CD1c-positive myeloid dendritic cell (primary cell): ENCODE results near the gene UBA1.

Experiments
- DNase-seq: peaks from one replicate; pipeline ENCODE4 v3.0.0-alpha.2; 2016; ENCODE audit errors: extremely low spot score

Gene UBA1

DNA sequence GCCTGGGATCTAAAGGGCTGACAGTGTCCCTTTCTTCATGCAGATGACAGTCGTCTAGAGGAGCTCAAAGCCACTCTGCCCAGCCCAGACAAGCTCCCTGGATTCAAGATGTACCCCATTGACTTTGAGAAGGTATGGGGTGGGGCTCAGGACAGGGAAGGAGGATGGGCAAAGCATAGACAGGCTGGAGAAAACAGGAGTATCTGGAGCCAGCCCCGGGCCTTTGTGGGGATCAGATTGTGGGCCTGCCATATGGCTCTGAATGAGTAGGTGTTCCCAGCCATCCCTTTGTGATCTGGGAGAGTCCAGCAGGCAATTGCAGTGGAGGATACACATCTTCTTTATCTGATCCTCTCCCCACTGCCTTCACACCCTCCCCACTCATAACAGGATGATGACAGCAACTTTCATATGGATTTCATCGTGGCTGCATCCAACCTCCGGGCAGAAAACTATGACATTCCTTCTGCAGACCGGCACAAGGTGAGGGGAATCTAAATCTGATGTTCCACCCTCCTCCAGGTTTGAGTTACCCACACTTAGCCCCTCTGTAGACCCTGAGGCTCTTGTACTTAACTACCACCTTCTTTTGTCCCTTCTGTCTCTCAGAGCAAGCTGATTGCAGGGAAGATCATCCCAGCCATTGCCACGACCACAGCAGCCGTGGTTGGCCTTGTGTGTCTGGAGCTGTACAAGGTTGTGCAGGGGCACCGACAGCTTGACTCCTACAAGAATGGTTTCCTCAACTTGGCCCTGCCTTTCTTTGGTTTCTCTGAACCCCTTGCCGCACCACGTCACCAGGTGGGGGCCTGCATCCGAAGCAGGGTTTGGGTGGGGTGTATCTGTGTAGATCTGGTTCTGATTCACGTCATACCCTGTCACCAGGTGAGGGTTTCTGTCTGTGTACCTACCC, 19.0 kb downstream of the UBA1 start:
- no peak for DNase-seq

DNA sequence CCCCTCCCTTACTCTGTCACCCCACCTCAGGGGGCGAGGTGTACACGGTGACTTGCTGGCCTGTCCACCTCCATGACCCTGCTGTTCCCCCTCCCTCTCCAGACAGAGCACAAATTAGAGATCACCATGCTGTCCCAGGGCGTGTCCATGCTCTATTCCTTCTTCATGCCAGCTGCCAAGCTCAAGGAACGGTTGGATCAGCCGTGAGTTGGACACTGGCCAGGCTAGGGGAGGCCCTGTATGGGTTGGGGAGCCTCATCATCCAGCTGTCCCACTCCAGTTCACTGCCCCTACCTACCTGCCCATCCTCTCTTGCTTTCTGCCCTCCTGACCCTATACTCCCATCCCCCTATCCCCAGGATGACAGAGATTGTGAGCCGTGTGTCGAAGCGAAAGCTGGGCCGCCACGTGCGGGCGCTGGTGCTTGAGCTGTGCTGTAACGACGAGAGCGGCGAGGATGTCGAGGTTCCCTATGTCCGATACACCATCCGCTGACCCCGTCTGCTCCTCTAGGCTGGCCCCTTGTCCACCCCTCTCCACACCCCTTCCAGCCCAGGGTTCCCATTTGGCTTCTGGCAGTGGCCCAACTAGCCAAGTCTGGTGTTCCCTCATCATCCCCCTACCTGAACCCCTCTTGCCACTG, 20.9 kb downstream of the UBA1 start:
- DNase-seq = no peak

DNA sequence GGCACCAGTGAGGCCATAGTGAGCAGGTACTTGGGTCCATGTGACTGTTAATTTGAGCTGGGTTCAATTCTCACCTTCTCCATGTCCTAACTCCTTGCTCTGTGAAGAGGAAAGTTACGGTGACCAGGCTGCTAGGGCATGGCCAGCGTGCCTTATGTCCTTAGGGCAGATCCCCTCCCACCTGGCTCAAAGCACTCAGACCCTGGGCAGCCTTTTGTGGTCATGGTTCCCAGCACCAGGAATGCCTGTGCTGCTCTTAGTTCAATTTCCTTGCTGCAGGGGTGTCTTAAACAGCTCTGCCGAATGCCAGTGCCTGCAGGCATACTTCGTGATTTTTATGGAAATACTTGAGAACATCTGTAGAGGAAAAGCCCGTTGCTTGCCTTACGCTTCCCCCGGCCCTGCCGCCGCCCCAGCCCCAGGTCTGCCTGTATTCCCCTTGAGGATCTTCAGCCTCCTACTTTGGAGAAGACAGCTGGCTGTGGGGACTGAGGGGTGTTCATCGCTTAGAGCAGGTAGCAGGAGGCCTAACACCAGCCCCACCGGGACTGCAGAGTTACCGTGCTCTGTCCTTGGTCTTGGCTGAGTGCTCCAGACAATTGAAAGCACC, 21.8 kb downstream of the UBA1 start:
- DNase-seq = no peak

DNA sequence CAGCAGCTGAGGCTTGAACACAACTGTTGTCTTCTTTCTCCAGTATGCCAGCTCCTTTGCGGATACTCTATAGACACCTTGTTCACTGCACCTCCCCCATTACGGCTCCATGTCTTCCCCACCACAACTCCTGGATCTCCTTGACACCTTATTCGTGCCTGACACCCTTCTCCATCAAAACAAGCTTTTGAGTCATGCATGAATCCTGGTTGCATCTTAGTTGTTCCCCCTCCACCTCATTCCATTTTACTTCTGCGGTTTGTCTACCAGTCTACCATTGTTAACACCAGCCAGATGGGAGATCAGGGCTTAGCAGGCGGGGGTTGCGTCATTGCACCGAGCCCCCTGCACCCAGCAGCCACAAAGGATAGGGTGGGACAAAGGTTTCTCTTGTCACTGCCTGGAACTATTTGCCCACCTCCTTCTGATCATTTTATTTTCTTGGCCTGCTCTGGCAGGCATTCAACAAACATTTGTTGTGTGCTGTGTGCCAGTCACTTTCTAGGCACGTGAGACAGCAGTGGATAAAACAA, 22.8 kb downstream of the UBA1 start:
- no peak for DNase-seq

DNA sequence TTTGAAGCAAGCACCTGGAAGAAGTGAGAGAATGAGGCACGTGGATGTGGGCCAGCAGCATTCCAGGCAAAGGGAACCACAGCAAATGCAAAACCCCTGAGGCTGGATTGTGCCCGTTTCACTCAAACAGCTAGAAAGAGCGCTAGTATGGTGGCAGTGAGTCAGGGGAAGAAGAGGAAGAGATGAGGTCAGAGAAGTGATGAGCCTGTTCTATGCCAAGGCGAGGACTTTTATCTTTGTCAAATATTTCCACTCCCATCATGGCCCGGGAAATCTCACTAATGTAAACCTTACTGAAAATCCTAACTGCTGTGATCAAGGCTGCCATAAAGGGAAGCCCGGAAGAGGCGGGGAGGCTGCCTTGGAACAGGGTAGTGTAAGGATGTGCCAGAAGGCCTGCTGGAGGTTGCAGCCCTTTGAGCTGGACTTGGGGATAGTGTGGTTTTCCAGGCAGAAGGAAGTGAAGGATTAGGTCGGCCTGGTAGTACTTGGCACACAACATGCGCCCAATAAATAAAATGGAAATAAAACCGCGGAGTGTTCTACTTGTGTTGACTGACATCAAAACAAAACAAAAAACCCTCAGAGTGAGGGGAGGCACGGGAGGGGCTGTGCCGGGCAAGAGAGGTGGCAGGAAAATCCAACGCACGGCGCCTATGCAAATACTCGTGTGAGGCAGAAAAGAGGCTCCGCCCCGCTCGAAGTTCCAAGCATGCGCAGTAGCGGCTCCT, 23.7 kb downstream of the UBA1 start:
- DNase-seq = peak; percentile 58

DNA sequence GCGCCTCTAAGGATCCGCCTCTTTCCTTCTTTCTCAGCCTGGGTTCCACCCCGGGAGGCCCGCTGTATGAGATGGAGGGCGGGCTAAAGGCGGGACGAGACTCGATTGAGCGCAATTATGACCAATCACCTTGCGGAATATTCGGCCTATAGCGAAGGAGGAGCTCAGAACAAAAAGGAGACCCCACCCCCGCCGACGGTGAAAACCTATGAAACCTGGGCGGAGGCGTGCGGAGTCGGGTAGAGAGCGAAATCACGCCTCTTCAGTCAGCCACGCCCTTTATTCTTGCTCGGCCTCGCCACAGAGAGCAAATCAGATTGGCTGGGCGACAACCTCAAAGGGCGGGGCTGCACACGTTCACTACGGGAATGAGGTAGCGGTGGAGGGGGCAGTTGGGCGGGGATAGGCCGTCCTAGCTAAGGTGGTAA, 24.2 kb downstream of the UBA1 start:
- DNase-seq = peak; percentile 97

DNA sequence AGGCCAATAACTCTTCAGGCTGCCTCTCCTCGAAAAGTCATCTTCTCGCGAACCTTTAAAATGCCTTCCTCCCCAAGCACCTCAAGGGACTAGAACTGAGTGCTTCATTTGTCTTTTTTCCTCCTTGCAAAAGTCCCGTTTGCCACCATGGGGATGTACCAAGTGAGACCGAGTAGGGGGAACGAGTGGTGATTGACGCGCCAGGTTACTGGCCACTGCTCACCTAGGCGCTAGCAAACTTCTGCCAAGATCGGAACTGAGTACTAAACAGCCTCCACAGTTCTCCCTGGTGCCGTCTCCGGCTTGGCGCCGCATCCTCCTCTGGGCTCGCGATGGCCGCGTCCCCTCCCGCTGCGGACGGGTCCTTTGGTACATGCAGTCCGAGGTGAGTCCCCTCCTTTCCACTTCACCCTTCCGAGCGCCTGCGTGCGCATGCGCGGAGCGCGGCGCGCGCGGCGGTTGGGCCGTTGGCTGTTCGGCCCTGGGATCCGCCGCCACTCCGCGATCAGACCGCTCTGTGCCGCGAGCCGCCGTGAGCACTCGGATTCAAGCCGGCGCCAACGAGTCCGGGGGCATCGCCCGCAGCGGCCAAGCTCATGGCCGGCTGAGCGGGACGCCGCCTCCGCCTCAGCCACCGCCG, 24.8 kb downstream of the UBA1 start, which contains the start of gene CDK16:
Gene CDK16 (plus strand): TSS at position 402 of the 640 bp plus-strand sequence. CDS start 4,877 bp downstream, outside the sequence.
- DNase-seq = peak; percentile 80

DNA sequence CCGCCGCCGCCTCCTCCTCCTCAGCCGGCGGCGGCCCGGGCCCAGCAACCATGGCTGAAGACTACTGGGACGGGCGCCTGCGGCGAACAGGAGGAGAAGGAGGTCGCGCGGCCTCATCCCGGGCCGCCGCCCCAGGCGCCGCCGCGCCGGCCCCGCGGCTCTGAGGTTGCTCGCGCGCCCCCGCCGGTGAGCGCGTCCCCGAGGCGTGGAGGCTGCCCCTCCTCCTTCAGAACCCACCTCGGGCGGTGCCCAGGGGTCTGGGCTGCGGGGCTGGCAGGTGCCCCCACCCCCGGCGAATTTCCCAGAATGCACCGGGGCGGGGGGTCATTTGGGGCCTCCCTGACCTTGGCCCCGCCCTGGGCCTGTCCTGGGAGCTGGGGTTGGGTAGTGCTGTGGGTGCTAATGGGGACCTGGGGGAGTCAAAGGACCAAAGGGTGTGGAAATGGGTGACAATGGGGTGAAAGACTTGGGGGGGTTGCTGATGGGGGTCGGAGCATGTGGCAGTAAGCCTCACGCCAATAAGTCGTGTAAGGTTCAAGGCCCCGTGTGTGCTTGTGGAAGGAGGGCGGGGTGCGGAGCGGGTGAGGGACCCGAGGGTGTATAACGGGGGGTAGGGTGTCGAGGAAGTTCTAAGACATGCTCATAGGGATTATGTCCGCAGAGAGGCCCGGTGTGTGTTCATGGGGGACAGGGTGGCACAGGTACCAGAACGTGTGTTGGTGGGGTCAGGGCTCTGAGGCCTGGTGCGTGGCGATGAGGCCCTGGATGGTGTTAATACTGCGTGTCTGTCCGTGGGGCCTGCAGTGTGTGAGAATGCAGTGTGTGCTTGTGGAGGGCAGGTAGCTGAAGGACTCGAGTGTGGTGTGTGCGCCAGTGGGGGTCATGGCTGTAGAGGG, 25.5 kb downstream of the UBA1 start:
- peak; percentile 44 for DNase-seq

DNA sequence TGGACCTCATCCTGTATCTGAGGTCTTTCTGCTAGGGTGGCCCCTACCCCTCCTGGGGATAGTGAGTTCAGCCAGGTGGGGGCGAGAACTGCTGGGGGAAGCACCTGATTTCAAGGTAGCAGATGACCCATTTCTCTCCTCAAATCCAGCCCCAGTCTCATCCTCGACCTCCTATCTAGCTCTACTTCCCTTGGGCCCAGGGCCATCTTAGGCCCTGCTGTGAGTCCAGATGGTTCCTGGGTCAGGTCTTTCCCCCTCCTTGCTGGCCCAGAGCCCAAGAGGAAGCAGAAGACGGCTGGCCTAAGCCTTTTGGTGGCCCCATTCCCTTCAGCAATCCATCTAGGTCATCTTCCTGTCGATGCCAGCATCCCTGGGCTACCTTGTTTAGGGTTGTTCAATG, 28.1 kb downstream of the UBA1 start:
- DNase-seq = no peak

DNA sequence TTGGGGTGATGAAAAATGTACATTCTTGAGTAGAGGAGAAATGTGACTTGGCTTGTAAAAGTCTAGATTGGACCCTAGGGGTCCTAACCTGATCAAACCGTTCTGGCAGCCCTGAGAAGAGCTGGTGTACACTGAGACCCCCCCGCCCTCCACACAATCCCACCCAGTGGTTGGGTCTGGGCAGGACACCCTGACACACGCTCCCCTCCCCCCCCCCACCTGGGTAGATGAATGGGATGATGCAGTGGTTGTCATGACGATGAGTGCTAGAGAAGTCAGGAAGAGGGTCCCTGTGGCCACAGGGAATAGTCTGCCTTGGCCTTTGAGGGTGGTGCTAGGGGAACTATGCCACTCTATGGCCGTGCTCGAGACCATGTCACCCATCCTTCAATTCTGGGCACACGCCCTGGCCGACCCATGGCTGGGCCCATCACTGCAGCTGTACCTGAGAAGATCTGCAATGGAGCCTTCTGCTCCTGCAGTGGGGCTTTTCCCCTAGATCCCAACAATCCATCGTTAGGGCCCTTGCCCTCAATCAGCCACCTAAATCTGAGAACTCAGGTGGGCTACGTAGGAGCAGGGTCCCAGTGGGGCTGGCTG, 29.2 kb downstream of the UBA1 start:
- DNase-seq = no peak

DNA sequence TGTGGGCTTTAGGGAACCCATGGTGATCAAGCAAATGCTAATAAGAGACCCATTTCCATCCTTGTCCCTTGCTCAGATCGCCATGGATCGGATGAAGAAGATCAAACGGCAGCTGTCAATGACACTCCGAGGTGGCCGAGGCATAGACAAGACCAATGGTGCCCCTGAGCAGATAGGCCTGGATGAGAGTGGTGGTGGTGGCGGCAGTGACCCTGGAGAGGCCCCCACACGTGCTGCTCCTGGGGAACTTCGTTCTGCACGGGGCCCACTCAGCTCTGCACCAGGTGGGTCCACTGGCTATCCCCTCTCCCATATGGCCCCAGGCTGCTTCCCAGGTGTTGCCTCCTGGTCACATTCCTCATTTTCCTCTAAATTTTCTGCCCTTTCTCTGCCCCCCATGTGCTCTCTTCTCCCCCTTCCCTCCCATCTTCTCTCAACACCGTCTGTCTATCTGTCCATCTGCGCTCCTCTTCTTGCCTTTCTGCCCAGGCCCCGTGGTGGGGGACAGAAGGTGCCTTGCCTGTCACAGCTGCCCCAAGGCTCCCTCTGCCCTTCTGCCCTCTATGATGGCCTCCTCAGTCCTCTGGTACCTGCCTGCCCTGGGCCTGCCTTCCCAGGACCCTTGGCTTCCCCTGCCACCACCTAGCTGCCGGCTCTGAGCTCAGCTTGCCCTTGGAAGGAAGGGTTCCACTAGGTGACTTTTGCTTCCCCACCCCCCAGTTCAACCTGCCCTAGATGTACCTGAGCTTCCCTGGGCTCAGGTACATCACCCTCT, 30.0 kb downstream of the UBA1 start:
- no peak for DNase-seq

DNA sequence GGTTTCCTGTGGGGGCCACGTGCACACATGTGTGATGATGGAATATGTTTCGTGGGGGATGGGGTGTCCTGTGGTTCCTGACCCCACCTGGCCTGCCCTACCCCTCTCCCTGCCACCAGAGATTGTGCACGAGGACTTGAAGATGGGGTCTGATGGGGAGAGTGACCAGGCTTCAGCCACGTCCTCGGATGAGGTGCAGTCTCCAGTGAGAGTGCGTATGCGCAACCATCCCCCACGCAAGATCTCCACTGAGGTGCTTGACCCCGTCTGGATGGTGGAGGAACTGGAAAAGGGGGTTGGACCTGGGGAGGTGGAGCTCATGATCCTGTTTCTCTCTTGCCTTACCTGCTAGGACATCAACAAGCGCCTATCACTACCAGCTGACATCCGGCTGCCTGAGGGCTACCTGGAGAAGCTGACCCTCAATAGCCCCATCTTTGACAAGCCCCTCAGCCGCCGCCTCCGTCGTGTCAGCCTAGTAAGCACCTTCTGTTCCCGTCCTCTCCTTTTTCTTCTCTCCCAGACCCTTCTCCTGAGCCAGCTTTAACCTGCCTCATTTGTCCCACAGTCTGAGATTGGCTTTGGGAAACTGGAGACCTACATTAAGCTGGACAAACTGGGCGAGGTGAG, 30.8 kb downstream of the UBA1 start:
- DNase-seq = no peak

DNA sequence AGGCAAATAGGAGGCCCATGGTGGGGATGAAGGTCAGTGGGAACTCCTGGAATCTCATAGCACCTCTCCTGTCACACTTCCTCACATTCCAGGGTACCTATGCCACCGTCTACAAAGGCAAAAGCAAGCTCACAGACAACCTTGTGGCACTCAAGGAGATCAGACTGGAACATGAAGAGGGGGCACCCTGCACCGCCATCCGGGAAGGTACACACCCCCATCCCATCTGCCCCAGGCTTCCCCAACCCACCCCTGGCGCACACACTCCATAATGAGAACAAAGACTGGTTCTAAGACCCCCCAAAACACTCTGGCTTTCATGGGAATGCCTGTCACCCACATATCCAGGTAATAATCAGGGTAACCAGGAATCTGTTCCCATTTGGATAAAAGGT, 31.3 kb downstream of the UBA1 start:
- no peak for DNase-seq

DNA sequence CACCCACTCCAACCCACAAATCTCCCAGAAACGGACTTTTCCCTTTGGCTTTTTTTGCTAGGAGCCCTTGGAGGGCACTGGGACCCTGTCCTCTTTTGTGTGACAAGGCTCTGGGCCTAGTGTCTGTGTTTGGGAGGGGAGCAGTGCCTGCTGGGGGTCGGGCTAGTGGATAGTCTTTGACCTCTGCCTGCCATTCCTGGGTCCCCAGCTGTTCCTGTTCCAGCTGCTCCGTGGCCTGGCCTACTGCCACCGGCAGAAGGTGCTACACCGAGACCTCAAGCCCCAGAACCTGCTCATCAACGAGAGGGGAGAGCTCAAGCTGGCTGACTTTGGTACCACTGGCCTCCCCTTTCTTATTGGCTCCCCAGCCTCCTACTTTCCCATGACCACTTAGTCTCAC, 32.4 kb downstream of the UBA1 start:
- DNase-seq = no peak

DNA sequence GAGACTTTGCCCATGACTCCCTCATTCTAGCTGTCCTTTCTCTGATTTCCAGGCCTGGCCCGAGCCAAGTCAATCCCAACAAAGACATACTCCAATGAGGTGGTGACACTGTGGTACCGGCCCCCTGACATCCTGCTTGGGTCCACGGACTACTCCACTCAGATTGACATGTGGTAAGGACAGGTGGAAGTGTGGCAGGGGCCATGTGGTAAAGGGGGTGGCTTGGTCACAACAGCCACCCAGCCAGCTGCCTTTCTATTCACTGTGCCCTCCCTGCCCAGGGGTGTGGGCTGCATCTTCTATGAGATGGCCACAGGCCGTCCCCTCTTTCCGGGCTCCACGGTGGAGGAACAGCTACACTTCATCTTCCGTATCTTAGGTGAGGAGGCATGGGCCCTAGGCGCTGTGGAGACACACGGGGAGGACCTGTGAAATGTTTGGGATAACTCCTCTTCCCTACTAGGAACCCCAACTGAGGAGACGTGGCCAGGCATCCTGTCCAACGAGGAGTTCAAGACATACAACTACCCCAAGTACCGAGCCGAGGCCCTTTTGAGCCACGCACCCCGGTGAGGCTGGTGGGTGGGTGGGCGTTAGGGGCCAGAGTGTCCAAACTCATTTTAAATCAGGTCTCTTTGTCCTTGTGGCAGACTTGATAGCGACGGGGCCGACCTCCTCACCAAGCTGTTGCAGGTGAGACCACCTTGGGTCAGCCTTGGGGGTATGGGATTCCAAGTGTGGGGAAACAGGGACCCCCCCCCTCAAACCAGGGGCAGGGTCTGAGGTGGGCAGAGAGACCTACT, 33.1 kb downstream of the UBA1 start:
- no peak for DNase-seq

DNA sequence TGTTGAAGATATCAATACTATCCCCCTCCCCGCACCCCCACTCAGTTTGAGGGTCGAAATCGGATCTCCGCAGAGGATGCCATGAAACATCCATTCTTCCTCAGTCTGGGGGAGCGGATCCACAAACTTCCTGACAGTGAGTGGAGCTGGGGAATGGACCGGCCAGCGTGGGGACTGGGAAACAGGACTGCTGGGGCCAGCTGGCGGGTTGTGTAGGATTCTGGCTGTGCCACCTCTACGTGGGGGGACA, 33.6 kb downstream of the UBA1 start:
- DNase-seq = no peak

DNA sequence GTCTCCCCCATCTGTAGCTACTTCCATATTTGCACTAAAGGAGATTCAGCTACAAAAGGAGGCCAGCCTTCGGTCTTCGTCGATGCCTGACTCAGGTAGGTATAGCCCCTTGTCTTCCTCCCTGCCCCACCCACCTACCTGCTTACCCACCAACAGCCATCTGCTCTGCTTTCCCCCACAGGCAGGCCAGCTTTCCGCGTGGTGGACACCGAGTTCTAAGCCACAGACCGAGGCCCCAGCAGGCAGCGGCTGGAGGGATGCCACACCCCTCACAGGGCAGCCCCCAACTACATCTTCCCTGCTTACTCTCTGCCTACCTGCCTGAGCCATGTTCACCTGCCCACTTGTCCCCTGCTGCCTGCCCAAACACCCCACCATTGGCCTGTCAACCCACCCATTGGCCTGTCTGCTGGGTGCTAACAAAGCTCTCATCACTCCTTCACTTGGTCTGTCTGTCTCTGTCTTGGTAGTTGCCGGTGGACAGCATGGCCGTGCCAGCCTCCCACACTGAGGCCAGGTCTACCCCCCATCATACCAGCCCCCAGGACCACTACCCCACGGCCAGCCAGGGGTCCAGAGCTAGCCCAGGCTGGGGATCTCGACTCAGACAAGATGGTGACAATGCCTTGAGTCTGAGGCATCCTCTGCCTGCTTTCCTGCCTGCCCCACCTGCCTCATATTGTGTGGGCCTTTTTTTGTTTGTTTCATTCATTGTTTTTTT, 35.1 kb downstream of the UBA1 start:
- no peak for DNase-seq
